Esophagus squamous epithelium (tissue), 4 donors: ENCODE measurements around the gene COL16A1.

Source experiments
- POLR2A ChIP-seq, 4 donors: fragments of 450-650 bp; IDR thresholded peaks; one replicate each; pipeline ENCODE4 v1.6.1; 2017; ENCODE audit warnings: antibody characterized with exemption in 4 of 4, mild to moderate bottlenecking in 4 of 4, moderate library complexity in 3 of 4
- TF ChIP-seq, protein P1 (sequence below), 6 experiments: fragments of 450-650 bp in 4 of 6; fragments of 200-600 bp in 2 of 6; sonication (generic) in 2 of 6; IDR thresholded peaks; one replicate each; pipeline ENCODE4 v1.5.1; 2016 to 2019; ENCODE audit warnings: antibody characterized with exemption in 6 of 6, mild to moderate bottlenecking in 4 of 6, moderate library complexity in 4 of 6

DNA sequence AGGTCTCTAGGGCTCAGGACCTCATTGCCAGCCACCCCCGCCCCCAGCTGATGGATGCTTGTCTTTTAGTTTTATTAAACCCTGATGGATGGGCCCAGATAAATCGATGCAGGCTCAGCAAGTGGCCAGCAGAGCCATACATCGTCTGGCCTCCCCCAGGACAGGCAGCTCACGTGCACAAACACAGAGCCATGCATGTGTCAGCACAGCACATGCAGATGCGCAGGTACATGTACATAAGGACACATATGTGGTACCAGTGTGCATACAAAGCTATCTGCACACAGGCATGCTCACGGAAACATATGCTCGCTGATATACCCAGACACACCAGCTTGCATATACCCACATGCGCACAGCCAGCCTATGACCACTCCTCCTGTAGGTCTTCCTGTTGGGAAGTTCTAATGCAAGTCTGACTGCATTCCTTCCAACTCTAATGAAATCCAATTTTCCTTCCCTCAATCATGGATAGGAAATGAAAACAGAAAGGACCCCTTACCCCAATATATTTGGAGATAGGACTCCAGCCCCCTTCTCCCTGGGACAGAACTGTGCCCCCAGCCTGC is 897 bp downstream of the COL16A1 start:
- TF ChIP-seq, protein P1, sequence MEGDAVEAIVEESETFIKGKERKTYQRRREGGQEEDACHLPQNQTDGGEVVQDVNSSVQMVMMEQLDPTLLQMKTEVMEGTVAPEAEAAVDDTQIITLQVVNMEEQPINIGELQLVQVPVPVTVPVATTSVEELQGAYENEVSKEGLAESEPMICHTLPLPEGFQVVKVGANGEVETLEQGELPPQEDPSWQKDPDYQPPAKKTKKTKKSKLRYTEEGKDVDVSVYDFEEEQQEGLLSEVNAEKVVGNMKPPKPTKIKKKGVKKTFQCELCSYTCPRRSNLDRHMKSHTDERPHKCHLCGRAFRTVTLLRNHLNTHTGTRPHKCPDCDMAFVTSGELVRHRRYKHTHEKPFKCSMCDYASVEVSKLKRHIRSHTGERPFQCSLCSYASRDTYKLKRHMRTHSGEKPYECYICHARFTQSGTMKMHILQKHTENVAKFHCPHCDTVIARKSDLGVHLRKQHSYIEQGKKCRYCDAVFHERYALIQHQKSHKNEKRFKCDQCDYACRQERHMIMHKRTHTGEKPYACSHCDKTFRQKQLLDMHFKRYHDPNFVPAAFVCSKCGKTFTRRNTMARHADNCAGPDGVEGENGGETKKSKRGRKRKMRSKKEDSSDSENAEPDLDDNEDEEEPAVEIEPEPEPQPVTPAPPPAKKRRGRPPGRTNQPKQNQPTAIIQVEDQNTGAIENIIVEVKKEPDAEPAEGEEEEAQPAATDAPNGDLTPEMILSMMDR (IDR thresholded peaks at IDR 0.05), result no peak
- no peak for TF ChIP-seq POLR2A (IDR thresholded peaks at IDR 0.05)
